Brain pericyte (primary cell): ENCODE results near the gene RBBP4.
"Not testable (repeated sequence)": the region's sequence is repeated elsewhere in the genome, so short reads cannot be mapped to it uniquely, and the experiment has no call there.

Experiments used
- DNase-seq: peaks from one replicate; pipeline ENCODE4 v3.0.0-alpha.2; 2012; ENCODE audit warnings: low read depth, low spot score

RBBP4 gene

GRCh38 chr1:32639489-32640075 lies 11.4 kb upstream of the RBBP4 start:
- DNase-seq = no peak

- not testable (repeated sequence) for DNase-seq
These were observed 8.6 kb upstream of the RBBP4 start for GRCh38 chr1:32642292-32642827.

GRCh38 chr1:32644426-32644825 lies 6.6 kb upstream of the RBBP4 start:
- DNase-seq = no peak

- no peak for DNase-seq
These were observed 3.5 kb upstream of the RBBP4 start for GRCh38 chr1:32647308-32648134.

- DNase-seq = peak; percentile 74
These were observed 708 bp upstream of the RBBP4 start, which contains the start of gene ZBTB8OS for GRCh38 chr1:32650248-32650751. Gene ZBTB8OS (minus strand): TSS chr1:32650550. CDS start chr1:32650529, 21 bp downstream.

- DNase-seq = peak; percentile 4
These were observed 559 bp downstream of the RBBP4 start for GRCh38 chr1:32651461-32652073.

GRCh38 chr1:32652244-32652962 lies 1.4 kb downstream of the RBBP4 start:
- DNase-seq = no peak

GRCh38 chr1:32659581-32659980 lies 8.6 kb downstream of the RBBP4 start:
- DNase-seq = no peak

- DNase-seq = no peak
These were observed 14.9 kb downstream of the RBBP4 start for GRCh38 chr1:32665915-32666314.

- DNase-seq = no peak
These were observed 16.0 kb downstream of the RBBP4 start for GRCh38 chr1:32666901-32667566.

- not testable (repeated sequence) for DNase-seq
These were observed 17.7 kb downstream of the RBBP4 start for GRCh38 chr1:32668716-32669115.

GRCh38 chr1:32676945-32677344 lies 25.9 kb downstream of the RBBP4 start:
- no peak for DNase-seq

GRCh38 chr1:32679993-32680392 lies 29.0 kb downstream of the RBBP4 start:
- DNase-seq = not testable (repeated sequence)

GRCh38 chr1:32680642-32681041 lies 29.6 kb downstream of the RBBP4 start:
- DNase-seq = no peak

- no peak for DNase-seq
These were observed 30.5 kb downstream of the RBBP4 start for GRCh38 chr1:32681509-32681908.

- DNase-seq = no peak
These were observed 31.0 kb downstream of the RBBP4 start for GRCh38 chr1:32681999-32682398.

- DNase-seq = no peak
These were observed 32.4 kb downstream of the RBBP4 start for GRCh38 chr1:32683397-32683796.

- DNase-seq = no peak
These were observed 33.3 kb downstream of the RBBP4 start for GRCh38 chr1:32684167-32684811.

GRCh38 chr1:32685498-32685897 lies 34.5 kb downstream of the RBBP4 start:
- DNase-seq = no peak

- no peak for DNase-seq
These were observed 35.4 kb downstream of the RBBP4 start for GRCh38 chr1:32686387-32686786.
